Nephron (organoid): ENCODE results near the gene MRPS15.

Source experiments
- H3K27ac Mint-ChIP-seq, 3 experiments: 2 replicates each; pipeline ENCODE4 v1.8.0; 2020; ENCODE audit warnings: mixed read lengths in 3 of 3, mild to moderate bottlenecking in 2 of 3, moderate library complexity in 1 of 3
- H3K27me3 Mint-ChIP-seq: 2 replicates; pipeline ENCODE4 v1.8.0; 2021; ENCODE audit warnings: low read depth, mild to moderate bottlenecking, moderate library complexity, mixed read lengths
- H3K36me3 Mint-ChIP-seq: 2 replicates; pipeline ENCODE4 v1.8.0; 2020; ENCODE audit warnings: low read depth, mixed read lengths
- H3K4me1 Mint-ChIP-seq: 2 replicates; pipeline ENCODE4 v1.8.0; 2020; ENCODE audit warnings: mixed read lengths
- H3K4me3 Mint-ChIP-seq, 3 experiments: 2 replicates each; pipeline ENCODE4 v1.8.0; 2020; ENCODE audit warnings: mild to moderate bottlenecking in 3 of 3, mixed read lengths in 3 of 3, moderate library complexity in 2 of 3
- H3K9me3 Mint-ChIP-seq: 2 replicates; pipeline ENCODE4 v1.8.0; 2020; ENCODE audit warnings: mixed read lengths
- TF ChIP-seq, protein P1 (sequence below), 3 experiments: fragments of 200-600 bp; sonication (generic); IDR thresholded peaks; one replicate each; pipeline ENCODE4 v1.5.0; 2021; ENCODE audit warnings: antibody characterized with exemption in 3 of 3; ENCODE audit not compliant: unreplicated experiment in 3 of 3

MRPS15 gene

DNA sequence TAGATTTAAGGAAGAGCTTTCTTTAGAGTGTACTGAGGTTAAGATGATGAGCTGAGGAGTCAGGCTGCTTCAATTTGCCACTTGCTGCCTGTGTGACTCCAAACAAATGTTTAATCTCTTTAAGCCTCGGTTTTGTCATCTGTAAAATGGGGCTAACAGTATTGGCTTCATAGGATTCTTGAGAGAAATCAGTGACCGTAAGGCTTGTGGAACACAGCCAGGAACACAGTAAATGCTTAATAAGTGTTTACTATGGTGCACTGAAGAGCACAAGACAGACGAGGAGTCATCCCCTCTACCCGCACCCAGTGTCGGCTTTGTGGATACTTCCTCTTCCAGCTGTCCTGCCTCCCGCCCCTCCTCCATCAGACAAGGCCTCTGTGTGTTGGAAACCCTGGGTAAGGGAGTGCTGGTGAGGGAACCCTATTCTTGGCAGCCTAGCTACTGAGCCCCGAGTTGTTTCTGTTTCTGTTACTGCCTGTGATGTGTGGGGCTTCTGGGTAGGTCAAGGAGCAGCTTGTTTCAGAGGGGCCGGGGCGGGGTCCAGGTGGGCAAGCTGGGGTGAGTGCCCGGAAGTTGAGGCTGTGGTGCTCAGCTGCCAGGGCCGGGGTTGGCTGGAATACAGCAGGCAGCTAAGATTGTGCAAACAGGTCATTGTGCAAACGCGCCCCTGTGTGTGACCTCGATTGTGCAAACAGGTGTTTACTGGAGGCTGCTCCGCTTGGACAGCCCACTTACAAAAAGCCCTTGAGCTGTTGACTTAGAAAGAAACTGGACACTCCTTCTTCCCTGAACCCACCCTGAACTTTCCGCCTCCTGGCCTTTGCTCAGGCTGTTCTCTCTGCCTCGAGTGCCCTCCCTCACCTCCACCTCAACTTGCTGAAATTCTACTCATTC, 22.5 kb upstream of the MRPS15 start:
- Mint-ChIP-seq H3K27ac (peak overlapping the region in 1 of 3 experiments; percentile 2), H3K36me3 (no peaks in the 10 kb centered on the region), H3K9me3 (no peaks in the 10 kb centered on the region), H3K4me3 (no peak overlapping the region), H3K4me1 (peaks cover 7% of the 10 kb centered on the region), H3K27me3 (peaks cover 11% of the 10 kb centered on the region)
- TF ChIP-seq, protein P1, sequence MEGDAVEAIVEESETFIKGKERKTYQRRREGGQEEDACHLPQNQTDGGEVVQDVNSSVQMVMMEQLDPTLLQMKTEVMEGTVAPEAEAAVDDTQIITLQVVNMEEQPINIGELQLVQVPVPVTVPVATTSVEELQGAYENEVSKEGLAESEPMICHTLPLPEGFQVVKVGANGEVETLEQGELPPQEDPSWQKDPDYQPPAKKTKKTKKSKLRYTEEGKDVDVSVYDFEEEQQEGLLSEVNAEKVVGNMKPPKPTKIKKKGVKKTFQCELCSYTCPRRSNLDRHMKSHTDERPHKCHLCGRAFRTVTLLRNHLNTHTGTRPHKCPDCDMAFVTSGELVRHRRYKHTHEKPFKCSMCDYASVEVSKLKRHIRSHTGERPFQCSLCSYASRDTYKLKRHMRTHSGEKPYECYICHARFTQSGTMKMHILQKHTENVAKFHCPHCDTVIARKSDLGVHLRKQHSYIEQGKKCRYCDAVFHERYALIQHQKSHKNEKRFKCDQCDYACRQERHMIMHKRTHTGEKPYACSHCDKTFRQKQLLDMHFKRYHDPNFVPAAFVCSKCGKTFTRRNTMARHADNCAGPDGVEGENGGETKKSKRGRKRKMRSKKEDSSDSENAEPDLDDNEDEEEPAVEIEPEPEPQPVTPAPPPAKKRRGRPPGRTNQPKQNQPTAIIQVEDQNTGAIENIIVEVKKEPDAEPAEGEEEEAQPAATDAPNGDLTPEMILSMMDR (IDR thresholded peaks at IDR 0.05; ENCODE audit: unreplicated experiment in 3 of 3), result no peak

DNA sequence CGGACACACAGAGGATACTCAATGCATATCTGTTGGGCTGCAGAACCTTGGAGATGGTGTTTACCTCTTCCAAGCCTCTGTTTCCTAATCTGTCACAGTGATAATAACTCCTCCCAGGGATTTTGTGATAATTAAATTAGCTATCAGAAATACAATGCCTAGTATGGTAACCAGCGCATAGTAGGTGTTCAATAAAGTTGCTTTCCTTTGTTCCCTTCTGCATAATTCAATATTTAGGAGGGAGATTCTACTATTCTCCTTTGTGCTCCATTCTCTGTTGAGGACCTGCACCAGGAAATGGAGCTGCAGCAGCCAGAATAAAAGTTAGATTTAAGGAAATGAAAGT, 21.9 kb upstream of the MRPS15 start:
- Mint-ChIP-seq H3K9me3 (no peaks in the 10 kb centered on the region), H3K4me3 (no peak overlapping the region), H3K4me1 (peaks cover 7% of the 10 kb centered on the region), H3K27me3 (peaks cover 16% of the 10 kb centered on the region), H3K36me3 (no peaks in the 10 kb centered on the region), H3K27ac (no peak overlapping the region)
- TF ChIP-seq, protein P1 (IDR thresholded peaks at IDR 0.05; ENCODE audit: unreplicated experiment in 3 of 3), result no peak

DNA sequence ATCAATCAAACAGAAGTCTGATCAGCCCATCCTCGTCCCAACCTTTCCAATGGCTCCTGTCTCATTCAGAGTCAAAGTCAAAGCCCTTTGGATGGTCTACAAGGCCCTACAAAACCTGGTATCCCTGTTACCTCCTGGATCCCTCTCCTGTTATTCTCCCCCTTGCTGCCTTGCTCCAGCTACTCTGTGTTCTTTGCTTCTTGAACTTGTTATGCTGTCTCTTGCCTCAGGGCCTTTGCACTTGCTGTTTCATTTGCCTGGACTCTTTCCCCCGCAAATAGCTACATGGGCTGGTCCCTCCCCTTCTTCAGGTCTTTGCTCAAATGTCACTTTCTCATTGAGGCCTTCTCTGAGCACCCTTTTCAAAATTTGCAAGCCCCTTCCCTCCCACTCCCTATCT, 19.9 kb upstream of the MRPS15 start:
- TF ChIP-seq, protein P1 (IDR thresholded peaks at IDR 0.05; ENCODE audit: unreplicated experiment in 3 of 3), result no peak
- Mint-ChIP-seq H3K4me1 (peaks cover 7% of the 10 kb centered on the region), H3K36me3 (no peaks in the 10 kb centered on the region), H3K9me3 (no peaks in the 10 kb centered on the region), H3K27ac (no peak overlapping the region), H3K27me3 (peaks cover 10% of the 10 kb centered on the region), H3K4me3 (no peak overlapping the region)

DNA sequence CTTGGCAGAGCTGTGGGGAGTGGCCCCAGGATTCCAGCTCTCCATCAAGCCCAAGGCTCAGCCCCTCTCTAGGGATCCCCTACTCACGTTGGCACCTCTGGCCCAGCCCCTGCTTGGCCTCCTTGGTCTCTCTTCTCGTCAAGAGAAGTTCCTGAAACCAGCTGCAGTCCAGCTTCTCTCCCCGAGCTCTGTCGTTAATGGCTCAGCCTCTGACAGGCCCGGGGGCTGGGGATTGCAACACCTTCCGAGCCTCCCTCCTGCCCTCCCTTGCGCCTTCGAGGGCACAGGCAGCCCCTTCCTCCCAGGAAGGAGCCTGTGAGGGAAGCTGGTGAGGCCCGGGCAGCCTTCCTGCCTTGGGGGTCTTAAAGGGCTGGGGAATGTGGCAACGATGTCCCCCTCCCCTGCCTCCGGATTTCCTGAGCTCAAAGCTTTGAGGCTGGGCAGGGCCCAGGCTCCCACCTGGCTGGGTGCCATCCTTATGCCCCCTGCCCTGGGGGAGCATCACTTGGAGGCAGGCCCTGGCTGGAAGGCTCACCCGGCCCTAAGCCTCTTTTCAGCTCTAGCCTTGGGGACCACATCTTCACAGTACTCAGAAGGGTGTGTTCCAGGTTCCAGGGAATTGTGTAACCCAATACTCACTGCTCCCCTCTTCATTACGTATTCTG, 18.7 kb upstream of the MRPS15 start, which contains the start of gene CSF3R:
CSF3R (minus strand) TSS at position 190 of the 665 bp plus-strand sequence. CDS start 3,417 bp downstream, outside the sequence.
- no peaks in the 10 kb centered on the region for H3K36me3 Mint-ChIP-seq
- TF ChIP-seq, protein P1 (IDR thresholded peaks at IDR 0.05; ENCODE audit: unreplicated experiment in 3 of 3), result no peak
- no peak within 1 kb of the TSS for H3K4me3 Mint-ChIP-seq
- H3K27me3 Mint-ChIP-seq, result peaks cover 10% of the 10 kb centered on the region
- H3K27ac Mint-ChIP-seq, result no peak within 1 kb of the TSS
- H3K9me3 Mint-ChIP-seq, result no peaks in the 10 kb centered on the region
- H3K4me1 Mint-ChIP-seq, result peaks cover 7% of the 10 kb centered on the region

DNA sequence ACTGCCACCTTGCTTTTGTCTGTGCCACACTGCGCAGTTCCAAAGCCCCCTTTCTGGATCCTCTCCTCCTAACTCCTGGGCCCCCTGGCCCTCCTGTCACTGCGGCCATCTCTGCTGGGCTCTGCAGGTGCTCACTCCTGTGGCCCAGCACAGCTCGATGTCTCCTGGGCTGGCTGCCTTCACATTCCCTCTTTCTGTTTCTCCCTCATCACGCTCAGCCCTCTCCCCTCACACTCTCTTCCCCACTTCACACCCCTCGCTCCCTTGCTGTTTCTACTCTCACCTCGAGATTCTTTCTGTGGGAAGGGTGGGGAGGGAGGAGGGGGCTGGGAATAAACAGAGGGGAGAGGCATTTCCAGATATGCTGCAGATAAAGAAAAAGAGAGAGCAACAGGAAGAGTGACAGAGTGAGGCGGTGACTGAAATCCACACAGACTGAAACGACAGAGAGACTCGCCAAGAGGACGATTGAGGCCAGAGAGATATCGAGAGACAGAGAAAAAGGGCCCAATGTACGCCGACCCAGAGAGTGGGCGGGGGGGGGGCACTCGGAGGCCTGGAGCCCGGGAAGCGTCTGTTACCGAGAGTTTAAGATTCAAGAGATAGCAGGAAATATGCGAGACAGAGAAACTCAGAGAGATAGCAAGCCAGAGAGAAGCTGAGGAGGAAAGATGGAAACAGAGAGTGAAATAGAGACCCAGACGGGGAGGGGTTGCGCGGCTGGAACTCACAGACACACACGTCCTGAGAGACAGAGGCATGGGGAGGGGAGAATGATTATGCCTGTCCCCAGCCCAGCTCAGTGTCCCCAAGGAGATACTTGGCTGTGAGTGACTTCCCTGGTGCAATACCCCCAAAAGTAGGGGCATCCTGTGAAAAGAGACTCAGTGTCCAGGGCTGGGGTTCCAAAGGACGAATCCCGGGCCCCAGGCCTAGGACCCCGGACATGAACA, 17.9 kb upstream of the MRPS15 start:
- Mint-ChIP-seq H3K4me1 (peaks cover 7% of the 10 kb centered on the region), H3K36me3 (no peaks in the 10 kb centered on the region), H3K9me3 (no peaks in the 10 kb centered on the region), H3K27me3 (peaks cover 10% of the 10 kb centered on the region), H3K27ac (no peak overlapping the region), H3K4me3 (no peak overlapping the region)
- TF ChIP-seq, protein P1 (IDR thresholded peaks at IDR 0.05; ENCODE audit: unreplicated experiment in 3 of 3), result no peak
